ENCODE results near the gene PPIA.
"Not testable (repeated sequence)": the region's sequence is repeated elsewhere in the genome, so short reads cannot be mapped to it uniquely, and the experiment has no call there.

The PPIA gene

DNA sequence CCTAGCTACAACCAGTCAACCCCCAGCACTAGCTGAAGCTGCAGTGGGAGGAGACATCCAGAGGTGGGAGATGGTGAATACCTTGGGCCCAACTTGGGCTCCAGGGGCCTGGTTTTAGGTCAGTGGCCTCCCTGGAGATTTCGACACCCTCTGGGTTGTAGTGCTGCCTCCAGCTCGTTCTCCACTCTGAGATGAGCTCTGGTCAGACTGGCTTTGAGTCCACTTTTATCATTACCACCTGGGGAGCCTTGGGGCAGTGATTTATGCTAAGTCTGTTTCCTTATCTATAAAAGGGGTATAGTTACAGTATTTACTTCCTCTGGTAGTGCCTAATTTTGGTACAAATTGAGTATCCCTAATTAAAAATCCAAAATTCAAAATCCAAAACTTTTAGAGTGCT lies 22.8 kb downstream of the PPIA start:
- DNase-seq (ENCODE audit: low read depth in 2 of 3, low spot score in 1 of 3), result no peak

DNA sequence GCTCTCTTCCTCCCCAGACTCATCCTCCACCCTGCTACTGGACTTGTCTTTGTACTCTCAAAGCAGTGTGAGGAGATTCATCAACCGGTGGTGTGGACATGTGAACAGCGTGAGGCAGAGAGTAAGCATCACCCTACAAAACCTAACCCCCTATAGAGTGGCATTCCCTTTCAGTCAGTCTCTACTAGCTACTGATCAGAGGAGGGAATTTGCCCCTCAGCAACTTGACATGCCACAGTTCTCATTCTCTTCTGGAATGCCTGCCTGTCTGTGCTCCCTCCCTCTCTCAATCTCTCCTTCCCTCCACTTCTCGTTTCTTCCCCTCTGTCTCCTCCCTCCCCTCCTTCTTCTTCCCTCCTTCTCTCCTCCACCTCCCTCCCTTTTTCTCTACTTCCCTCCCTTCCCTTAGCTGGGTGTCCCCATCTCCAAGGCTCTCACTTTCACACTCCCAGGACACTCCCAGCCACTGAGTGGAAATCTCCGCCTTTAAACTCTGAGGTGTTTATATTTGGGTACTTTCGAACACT lies 26.8 kb downstream of the PPIA start:
- no peak for DNase-seq (ENCODE audit: low read depth in 2 of 3, low spot score in 1 of 3)

DNA sequence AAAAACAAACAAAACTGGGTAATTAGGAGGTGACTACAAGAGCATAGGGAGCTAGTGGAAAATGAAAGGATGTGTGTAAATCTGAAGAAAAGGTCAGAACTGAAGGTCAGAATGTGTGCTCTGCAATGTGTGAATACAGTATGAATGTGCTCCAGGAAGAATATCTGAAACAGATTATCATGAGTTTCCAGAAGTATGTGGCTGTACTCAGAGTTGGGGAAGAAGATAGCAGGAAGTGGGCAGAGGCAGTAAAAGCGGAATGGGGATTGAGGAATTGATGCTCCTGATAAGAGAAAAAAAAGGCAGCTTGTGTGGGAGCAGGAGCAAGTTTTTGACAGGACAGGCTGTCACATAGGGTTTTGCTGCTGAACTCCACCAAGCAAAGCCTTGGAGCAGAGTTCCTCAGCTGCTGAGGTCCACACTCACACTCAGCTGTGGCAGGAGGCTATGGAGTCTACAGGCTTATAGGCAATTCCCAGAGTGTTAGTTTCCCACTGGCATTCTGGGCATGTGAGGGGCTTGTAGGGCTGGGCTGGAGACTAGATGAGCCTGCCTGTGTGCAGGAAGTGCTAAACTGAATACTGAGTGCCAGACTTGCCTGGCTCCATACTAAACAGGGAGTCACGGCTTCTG lies 28.5 kb downstream of the PPIA start:
- no peak for DNase-seq (ENCODE audit: low read depth in 2 of 3, low spot score in 1 of 3)

DNA sequence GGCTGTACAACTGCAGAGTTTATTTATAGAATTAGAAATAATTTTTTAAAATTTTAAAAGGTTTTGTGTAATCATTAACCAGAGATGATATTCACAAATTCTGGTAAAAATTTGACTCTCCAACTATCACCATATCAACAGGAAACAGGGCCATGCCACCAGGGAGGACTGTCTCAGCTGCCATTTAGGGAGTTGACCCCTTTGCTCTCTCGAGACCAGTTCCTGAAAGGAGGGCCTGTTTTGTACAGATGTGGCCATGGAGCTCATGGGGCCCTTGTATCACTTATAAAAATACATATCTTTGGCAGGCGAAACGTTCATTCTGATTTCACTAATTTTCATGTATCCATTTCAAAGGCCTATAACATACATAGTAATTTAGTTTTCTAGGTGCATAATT lies 31.1 kb downstream of the PPIA start:
- no peak for DNase-seq (ENCODE audit: low read depth in 2 of 3, low spot score in 1 of 3)

DNA sequence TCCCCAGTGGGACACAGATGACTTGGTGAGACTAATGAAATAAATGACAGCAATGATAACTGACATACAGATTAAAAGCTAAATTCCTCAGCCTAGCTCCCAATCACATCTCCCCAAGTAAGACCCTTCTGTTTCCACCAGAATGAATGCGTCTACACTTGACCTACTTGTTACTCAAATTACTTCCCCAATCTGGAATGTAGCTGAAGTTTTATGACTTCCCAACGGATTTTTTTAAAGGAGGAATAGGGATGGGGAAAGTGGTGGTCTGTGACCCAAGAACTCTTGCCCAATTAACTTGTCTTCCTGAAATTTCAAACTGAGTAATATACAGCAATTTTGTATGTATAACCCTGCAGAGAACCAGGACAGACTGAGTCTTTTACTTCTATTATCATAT lies 42.3 kb downstream of the PPIA start:
- no peak for DNase-seq (ENCODE audit: low read depth in 2 of 3, low spot score in 1 of 3)

DNA sequence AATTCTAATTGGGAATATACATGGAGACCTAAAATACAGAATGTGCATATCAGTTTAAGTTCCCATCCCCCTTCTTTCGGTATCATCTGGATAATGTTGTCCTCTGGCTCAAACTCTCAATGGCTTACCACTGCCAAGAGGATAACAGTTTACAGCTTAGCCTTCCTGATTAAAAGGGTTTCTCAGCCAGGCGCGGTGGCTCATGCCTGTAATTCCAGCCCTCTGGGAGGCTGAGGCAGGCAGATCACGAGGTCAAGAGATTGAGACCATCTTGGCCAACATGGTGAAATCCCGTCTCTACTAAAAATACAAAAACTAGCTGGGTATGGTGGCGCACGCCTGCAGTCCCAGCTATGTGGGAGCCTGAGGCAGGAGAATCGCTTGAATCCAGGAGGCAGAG lies 46.2 kb downstream of the PPIA start:
- not testable (repeated sequence) for DNase-seq (ENCODE audit: low read depth in 2 of 3, low spot score in 1 of 3)

DNA sequence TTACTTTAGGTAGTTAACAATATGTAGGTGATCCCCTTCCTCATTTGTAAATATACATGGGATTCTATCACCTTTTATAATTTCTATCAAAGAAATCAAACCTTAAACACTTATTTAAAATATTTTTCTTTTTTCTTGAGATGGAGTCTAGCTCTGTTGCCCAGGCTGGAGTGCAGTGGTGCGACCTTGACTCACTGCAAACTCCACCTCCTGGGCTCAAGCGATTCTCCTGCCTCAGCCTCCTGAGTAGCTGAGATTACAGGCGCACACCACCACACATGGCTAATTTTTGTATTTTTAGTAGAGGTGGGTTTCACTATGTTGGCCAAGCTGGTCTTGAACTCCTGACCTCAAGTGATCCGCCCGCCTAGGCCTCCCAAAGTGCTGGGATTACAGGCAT lies 47.0 kb downstream of the PPIA start:
- not testable (repeated sequence) for DNase-seq (ENCODE audit: low read depth in 2 of 3, low spot score in 1 of 3)

DNA sequence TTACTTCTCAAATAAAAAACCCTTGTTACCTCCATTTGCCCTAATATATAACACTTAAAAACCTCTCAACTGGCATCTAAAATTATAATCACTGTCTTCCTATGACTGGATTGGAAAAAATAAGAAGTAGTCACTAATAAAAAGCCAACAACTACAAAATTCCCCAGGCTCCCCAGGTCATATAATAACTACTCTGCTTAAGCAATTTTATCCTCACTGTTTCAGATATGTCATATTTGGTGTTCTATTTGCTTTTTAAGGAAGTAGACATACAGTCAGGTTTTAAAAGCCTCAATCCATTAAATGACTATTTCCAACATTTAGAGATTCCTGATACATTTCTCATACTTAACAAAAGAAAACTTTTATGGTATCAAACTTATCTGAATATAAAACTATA lies 49.0 kb downstream of the PPIA start:
- no peak for DNase-seq (ENCODE audit: low read depth in 2 of 3, low spot score in 1 of 3)

DNA sequence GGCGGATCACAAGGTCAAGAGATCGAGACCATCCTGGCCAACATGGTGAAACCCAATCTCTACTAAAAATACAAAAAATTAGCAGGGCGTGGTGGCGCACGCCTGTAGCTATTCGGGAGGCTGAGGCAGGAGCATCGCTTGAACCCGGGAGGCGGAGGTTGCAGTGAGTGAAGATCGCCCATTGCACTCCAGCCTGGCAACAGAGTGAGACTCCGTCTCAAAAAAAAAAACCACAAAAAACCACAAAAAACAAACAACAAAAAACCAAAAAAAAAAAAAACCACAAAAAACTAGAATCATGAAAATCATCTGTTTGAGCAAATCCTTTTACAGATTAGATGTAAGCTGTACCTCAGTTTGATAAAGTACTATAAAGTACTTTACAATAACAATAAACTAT lies 49.9 kb downstream of the PPIA start:
- DNase-seq (ENCODE audit: low read depth in 2 of 3, low spot score in 1 of 3), result not testable (repeated sequence)

DNA sequence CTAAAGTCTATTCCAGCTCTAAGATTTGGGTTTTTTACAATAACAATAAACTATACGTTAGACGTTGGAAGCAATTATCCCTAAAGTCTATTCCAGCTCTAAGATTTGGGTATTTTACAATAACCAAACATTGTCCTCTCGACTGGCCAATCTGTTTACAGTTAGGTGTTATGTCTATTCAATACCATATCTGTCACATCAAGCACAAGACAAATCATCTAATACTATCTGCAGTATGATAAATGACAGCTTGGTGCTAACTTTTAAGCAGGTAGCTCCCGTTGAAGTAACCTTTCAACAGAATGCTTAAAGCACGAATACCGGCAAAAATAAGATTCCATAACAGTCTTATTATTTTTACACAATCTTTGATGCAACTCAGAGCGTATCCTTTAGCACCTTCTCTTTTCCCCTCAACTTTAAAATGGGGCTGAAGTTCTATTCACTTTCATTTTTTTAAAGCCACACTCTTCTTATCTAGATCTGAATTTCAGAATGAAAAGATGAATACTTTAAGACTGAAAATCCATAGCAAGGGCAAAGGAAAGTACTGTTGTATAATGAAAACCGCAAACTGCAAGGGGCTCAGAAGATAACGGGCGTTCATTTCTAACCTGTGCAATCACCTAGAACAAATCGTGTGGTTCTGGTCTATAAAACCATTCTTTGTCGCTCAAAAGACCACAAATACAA lies 50.5 kb downstream of the PPIA start:
- DNase-seq (ENCODE audit: low read depth in 2 of 3, low spot score in 1 of 3), result no peak

DNA sequence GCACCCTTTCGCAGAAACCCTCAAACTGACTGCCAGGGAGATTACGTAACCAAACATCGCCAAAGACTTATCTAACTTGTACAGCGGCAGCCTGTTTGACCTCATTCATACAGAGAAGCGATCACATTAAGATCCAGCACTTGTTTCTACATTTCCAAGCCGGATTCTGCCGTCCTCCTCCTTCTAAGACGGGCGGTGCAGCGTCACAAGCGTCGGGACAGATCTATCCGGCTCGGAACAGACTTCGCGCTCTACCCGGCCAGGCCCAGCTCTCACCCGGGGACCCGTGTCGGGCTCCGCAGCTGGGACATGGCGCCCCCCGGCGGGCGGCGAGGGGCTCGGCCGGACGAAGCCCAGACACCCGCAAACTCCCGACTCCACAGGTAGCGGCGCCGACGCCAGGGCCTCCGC lies 51.0 kb downstream of the PPIA start:
- DNase-seq (ENCODE audit: low read depth in 2 of 3, low spot score in 1 of 3), result peak; percentile 74 to 80 (median 76)

DNA sequence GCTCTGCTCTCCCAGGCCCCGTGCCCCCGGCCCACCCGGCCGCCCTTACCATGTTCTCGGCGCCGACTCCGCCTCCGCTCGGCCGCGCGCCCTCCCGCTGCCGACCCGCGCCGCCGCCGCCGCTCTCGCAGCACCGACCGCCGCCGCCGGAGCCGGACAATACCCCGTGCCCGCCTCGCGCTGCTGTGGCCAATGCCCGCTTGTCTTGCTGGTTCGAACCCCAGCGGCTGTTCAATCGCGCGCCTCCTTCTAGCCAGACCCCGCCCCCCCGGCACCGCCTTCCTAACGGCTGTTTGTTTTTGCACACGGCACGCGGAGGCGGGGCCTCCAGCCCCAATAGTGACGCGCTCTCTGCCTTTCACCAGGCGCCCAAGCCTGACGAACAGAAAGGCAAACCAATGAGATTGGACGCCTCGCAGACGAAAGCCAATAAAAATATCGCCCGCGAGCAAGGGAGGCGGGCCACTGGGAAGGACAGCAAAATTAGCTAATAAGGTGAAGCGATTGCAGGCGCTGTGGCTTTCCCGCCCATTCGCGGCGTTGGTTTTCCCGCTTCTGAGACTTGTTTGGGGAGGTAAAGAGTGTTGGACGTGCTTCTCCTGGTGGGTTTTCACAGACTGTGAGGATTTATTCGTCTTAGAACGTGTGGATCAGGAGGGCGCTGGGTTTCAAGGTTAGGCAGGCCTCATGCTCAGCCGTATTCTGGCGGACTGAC lies 51.6 kb downstream of the PPIA start, which contains the start of gene H2AZ2:
H2AZ2 (minus strand) TSS at position 168 of the 715 bp plus-strand sequence; CDS start at position 52, 116 bp downstream.
- DNase-seq (ENCODE audit: low read depth in 2 of 3, low spot score in 1 of 3), result peak; percentile 99 to 100 (median 100)

DNA sequence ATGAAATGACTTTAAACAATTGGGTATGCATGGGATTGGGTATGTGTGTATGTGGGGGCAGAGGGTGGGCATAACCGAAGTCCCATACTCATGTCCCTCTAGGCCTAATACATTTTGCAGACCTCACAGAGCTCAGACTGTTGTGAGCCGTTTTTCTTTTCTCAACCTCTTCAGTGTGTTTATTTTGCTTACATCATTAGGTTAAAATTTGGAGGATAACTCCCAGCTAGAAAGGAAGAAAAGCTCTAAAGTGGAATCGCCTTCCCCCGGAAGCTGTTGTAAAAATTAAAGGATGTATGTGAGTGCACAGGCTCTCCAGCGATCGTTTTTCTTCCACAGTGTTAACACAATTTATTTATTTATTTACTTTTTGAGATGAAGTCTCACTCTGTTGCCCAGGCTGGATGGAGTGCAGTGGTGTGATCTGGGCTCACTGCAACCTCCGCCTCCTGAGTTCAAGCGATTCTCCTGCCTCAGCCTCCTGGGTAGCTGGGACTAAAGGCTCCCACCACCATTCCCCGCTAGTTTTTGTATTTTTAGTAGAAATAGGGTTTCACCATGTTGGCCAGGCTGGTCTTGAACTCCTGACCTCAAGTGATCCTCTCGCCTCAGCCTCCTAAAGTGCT lies 52.9 kb downstream of the PPIA start:
- no peak for DNase-seq (ENCODE audit: low read depth in 2 of 3, low spot score in 1 of 3)

DNA sequence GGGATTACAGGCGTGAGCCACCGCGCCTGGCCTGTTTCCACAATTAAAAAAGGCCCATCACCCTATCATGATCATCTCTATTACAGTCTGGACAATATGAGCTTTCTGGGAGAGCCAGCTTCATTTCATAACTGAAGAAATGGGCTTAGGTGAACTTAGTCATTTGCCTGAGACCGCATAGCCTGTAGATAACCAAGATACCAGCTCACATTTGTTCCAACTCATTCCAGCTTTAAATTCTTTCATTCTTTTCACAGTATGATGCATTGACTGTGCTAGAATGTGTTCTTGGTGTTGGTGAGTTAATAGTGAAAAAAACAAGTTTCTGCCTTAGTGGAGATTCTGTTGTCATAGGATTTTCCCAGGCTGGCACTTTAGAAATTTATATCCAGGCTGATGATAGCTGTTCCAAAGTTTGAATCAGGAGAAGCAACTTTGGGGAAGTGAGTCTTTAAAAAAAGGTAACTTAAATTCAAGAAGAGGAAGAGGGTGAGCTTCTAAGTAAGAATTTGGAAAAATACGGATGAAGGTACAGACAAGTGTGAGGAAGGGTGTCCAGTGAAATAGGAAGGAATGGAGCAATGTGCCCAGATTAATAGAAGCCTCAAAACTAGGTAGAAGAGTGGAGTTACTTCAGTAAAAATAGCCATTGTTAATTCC lies 53.5 kb downstream of the PPIA start:
- no peak for DNase-seq (ENCODE audit: low read depth in 2 of 3, low spot score in 1 of 3)

DNA sequence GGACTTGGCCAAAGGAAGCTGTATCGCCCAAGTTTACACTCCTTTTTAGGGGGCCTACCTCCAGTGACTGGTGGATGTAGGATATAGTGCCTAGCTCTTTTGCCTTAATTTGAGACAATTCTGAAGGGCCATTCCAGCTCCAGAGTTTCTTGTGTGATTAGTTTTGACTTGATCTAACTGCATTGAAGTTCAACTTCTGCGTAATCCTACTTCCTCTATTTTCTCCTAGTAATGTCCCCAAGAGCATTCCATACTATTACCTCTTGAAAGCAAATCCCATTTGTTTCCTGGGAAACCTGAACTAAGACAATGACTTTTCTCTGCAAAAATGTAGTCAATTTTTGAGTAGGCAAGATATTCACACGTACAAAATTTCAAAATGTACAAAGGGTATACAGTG lies 56.1 kb downstream of the PPIA start:
- no peak for DNase-seq (ENCODE audit: low read depth in 2 of 3, low spot score in 1 of 3)

Measured in stimulated activated CD4-positive, alpha-beta T cell treated with anti-CD3 and anti-CD28 coated beads, Interleukin-12 subunit alpha, Interleukin-12 subunit beta, amount 100 ng/mL, for 48 hours (primary cell).